Measurements from ENCODE around the gene AVL9. TPM values are rescaled to one million over a fixed set of nuclear protein-coding genes. Genes with fewer than 3 reads are reported as not detected.

AVL9 gene
- total and polyA plus RNA-seq, 9 of the 15 experiments (the other 6 are each of a cell fraction or from before 2014, with no cell fraction given): 6.4 to 66.2 (median 30.1) TPM

GRCh38 chr7:32616625-32617024 lies 121.3 kb downstream of the AVL9 start:
- intact Hi-C loops (cut with micrococcal nuclease) (no loop called here), in situ Hi-C loops (cut with MboI) (no loop called here)
- FAIRE-seq (peak; percentile 85), DNase-seq (ENCODE audit: extremely low read depth in 1 of 4, low spot score in 3 of 4) (peak; percentile 20 to 81 (median 45)), ATAC-seq (peak; percentile 78)
- ChIA-PET POLR2A (no interaction called here), CTCF (ENCODE audit: low intra/inter-chr PET ratio) (no interaction called here)
- H3K27me3 ChIP-seq (ENCODE audit: control insufficient read depth in 2 of 2, insufficient read depth in 2 of 2, low read length in 2 of 2): no peaks in the 10 kb centered on the region
- 43% methylated on average over 1 of the region's 1 CpG for WGBS (ENCODE audit: insufficient coverage, low coverage, missing lambda C conversion rate)
- peaks cover 0 to 15% of the 10 kb centered on the region in 2 experiments; a peak in 3 of 5 replicates for H3K4me1 ChIP-seq (replicated peaks in 1 of 2; ENCODE audit: control insufficient read depth in 2 of 2, insufficient read depth in 2 of 2, low read length in 2 of 2)
- BruUV-seq (replicated peaks): no TSS peak
- no peaks in the 10 kb centered on the region for H3K36me3 ChIP-seq (ENCODE audit: control insufficient read depth, insufficient read depth, low read length)
- no peak overlapping the region; the same call in 1 of the 2 replicates for H3K4me2 ChIP-seq (ENCODE audit: insufficient read depth, low read length)
- peak overlapping the region; percentile 39 for H3K27ac ChIP-seq (ENCODE audit: extremely low read depth, low read depth, low read length)
- H3K79me2 ChIP-seq (ENCODE audit: control insufficient read depth, insufficient read depth, low read length): no peaks in the 10 kb centered on the region
- H4K20me1 ChIP-seq (replicated peaks; ENCODE audit: control insufficient read depth, insufficient read depth, low read length): no peaks in the 10 kb centered on the region
- no peaks in the 10 kb centered on the region for H3K9me3 ChIP-seq (replicated peaks; ENCODE audit: control insufficient read depth, insufficient read depth, low read depth, low read length)
- H3K9ac ChIP-seq (ENCODE audit: insufficient read depth in 1 of 2, low read depth in 2 of 2, low read length in 2 of 2): peak overlapping the region in 1 of 2 experiments; percentile 32; a peak in 1 of 4 replicates
- H2AFZ ChIP-seq (ENCODE audit: low read depth, low read length): peak overlapping the region; percentile 50
- H3K9me1 ChIP-seq (ENCODE audit: control insufficient read depth, insufficient read depth, low read length): no peaks in the 10 kb centered on the region
- H3K4me3 ChIP-seq: no peak overlapping the region
- TF ChIP-seq RAD21 (CRISPR knock-in tag; conservative IDR thresholded peaks at IDR 0.05 in 1 of 2, IDR thresholded peaks at IDR 0.05 in 1 of 2): peak; percentile 20 to 21; a peak in 2 of 4 replicates
- TF ChIP-seq NELFE (IDR thresholded peaks at IDR 0.05; ENCODE audit: insufficient read depth, insufficient read length): no peak
- TF ChIP-seq GABPA (tag; conservative IDR thresholded peaks at IDR 0.05; ENCODE audit: low read depth): no peak
- TF ChIP-seq ZNF518B (CRISPR knock-in tag; IDR thresholded peaks at IDR 0.05): no peak
- no peak for TF ChIP-seq NR3C1 (CRISPR knock-in tag; IDR thresholded peaks at IDR 0.05)
- no peak for TF ChIP-seq PURB (CRISPR knock-in tag; IDR thresholded peaks at IDR 0.05; ENCODE audit: low read depth)
- TF ChIP-seq PCBP1 (IDR thresholded peaks at IDR 0.05; ENCODE audit: low read depth, low read length, poor library complexity, severe bottlenecking): no peak
- no peak for TF ChIP-seq STAT5B (CRISPR knock-in tag; IDR thresholded peaks at IDR 0.05)
- TF ChIP-seq RFX1 (IDR thresholded peaks at IDR 0.05): no peak
- no peak for TF ChIP-seq PHF20 (IDR thresholded peaks at IDR 0.05; ENCODE audit: partially characterized antibody)
- no peak for TF ChIP-seq NFE2L1 (tag; IDR thresholded peaks at IDR 0.05; ENCODE audit: borderline replicate concordance, low read depth)
- no peak for TF ChIP-seq ZC3H4 (CRISPR knock-in tag; IDR thresholded peaks at IDR 0.05; ENCODE audit: borderline replicate concordance)
- peak; percentile 80 for TF ChIP-seq SMARCA4 (IDR thresholded peaks at IDR 0.05)
- TF ChIP-seq CC2D1A (IDR thresholded peaks at IDR 0.05): peak; percentile 22; the same call in 1 of the 2 replicates
- no peak for TF ChIP-seq TAF7 (tag; IDR thresholded peaks at IDR 0.05)
- TF ChIP-seq ARID1B (IDR thresholded peaks at IDR 0.05): peak; percentile 56
- 0 out of 4 replicates have a peak, but pooled peaks of 1 of the 2 experiments have one; percentile 35 for TF ChIP-seq ZNF639 (CRISPR knock-in tag; conservative IDR thresholded peaks at IDR 0.05 in 1 of 2, IDR thresholded peaks at IDR 0.05 in 1 of 2)

Data from K562 (cell line).